ENCODE measurements around the gene NR4A1.

DNA sequence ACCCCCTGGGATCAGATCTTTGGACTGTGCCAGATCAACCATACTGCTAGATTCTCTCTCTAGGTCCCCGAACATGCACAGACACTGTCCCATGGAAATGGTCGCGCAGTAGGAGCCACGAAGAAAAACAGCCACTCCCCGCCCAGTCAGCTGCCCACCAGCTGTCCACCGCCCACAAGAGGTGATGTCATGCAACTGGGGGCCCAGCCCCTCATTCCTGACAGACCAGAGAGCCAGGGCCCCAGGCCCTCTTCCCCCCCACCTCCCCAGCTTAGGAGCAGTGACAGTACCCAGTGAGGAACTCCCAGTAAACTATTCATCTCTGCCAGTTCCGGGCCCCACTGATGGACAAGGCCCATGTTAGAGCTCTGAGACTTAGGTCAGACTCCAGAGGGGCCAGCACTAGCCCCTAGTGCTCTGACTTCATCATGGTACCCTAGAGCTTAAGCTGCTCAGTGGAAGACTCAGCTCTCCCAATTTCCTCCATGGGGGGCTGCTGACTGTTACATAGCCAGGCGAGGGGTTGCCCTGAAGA is 48.2 kb upstream of the NR4A1 start:
- TF ChIP-seq, protein P1, sequence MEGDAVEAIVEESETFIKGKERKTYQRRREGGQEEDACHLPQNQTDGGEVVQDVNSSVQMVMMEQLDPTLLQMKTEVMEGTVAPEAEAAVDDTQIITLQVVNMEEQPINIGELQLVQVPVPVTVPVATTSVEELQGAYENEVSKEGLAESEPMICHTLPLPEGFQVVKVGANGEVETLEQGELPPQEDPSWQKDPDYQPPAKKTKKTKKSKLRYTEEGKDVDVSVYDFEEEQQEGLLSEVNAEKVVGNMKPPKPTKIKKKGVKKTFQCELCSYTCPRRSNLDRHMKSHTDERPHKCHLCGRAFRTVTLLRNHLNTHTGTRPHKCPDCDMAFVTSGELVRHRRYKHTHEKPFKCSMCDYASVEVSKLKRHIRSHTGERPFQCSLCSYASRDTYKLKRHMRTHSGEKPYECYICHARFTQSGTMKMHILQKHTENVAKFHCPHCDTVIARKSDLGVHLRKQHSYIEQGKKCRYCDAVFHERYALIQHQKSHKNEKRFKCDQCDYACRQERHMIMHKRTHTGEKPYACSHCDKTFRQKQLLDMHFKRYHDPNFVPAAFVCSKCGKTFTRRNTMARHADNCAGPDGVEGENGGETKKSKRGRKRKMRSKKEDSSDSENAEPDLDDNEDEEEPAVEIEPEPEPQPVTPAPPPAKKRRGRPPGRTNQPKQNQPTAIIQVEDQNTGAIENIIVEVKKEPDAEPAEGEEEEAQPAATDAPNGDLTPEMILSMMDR (IDR thresholded peaks at IDR 0.05; ENCODE audit: low read depth, low read length, poor library complexity, severe bottlenecking) = no peak
- TF ChIP-seq EZH2phosphoT487 (IDR thresholded peaks at IDR 0.05; ENCODE audit: borderline replicate concordance, low read length) = no peak

Measured in DOHH2 (cell line).